ENCODE data around the gene ALCAM.

ALCAM gene

GRCh38 chr3:105435277-105435676 is 68.6 kb downstream of the ALCAM start:
- no peak for DNase-seq

- DNase-seq: no peak
These were observed 70.0 kb downstream of the ALCAM start for GRCh38 chr3:105436687-105437086.

- DNase-seq: no peak
These were observed 73.4 kb downstream of the ALCAM start for GRCh38 chr3:105440113-105440512.

GRCh38 chr3:105444725-105445124 is 78.0 kb downstream of the ALCAM start:
- DNase-seq: no peak

DNA sequence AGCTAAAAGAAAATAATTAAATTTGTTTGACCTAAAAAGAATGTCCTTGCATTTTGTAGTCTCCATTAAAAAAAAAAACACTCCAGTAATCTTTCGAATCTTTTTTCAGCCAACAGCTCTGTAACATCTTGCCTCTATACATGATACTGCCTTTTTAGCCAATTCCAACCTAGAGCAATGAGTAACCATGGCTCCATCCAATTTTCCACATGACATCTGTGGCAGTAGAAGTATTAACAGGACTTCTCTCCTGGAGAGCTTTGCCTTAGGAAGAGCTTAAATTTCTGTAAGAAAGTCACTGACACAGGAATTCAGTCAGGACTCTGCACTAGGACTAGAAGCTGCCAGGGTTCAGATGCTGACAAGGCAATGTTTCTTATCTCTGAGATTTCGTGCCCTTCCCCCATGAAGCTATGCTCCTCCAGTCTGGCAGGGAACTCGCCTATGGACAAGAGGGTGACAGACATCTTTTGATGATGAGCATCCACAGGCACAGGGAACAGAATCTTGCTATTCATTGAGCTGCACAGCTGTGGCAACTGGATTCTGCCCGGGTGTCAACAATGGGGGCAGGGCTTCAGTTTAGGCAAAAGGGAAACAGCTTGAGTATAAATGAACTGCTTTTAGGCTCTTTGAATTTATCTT is 81.8 kb downstream of the ALCAM start:
- no peak for DNase-seq

GRCh38 chr3:105449414-105449813 is 82.7 kb downstream of the ALCAM start:
- DNase-seq: no peak

GRCh38 chr3:105456017-105456416 is 89.3 kb downstream of the ALCAM start:
- DNase-seq: no peak

DNA sequence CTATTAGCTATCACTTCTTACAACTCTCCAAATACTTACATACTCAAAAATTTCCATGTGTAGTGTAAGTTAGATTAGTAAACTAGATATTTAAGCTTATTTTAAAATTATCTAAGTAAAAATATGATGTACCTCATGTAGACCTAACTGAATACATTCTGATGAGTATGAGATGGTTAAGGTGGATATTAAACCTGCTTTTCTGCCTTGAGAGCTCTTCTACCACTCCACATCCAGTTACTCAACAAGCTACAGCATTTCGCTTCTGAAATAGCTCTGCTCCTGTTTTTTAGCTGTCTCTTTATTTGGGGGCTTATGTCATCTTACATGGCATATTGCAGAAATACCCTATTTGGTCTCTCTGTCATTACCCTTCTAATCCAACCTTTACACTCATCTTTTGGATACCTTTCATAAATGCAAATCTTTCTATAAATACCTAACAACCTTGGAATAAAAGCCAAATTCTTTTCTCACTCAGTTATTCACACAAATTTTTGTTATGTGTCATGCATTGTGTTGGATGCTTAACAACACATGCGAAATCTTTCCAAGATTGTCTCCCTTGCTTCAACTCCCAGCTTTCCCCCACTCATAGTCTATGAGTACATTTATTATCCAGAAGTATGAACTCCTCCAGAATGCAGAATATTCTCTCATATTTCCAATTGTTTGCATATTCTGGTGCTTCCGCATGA is 92.0 kb downstream of the ALCAM start:
- DNase-seq: no peak

GRCh38 chr3:105459566-105460290 is 93.0 kb downstream of the ALCAM start:
- no peak for DNase-seq

DNA sequence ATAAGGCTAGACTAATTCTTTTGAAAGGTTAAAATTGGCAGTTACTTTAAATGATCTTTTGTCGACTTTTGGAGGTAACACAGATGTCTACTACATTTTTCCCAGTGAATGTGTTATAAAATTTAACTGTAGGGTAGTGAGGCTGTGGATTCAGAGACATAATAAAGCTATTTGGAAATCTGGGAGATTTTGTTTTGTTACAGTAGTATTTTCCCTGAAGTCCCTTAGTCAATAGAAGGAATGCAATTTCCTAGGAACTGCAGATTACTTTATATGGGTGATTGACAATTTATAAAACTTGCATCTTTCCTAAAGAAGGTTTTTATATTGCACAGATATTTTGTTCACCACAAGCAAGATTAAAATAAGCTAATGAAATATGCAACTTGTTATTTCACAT is 96.9 kb downstream of the ALCAM start:
- no peak for DNase-seq

DNA sequence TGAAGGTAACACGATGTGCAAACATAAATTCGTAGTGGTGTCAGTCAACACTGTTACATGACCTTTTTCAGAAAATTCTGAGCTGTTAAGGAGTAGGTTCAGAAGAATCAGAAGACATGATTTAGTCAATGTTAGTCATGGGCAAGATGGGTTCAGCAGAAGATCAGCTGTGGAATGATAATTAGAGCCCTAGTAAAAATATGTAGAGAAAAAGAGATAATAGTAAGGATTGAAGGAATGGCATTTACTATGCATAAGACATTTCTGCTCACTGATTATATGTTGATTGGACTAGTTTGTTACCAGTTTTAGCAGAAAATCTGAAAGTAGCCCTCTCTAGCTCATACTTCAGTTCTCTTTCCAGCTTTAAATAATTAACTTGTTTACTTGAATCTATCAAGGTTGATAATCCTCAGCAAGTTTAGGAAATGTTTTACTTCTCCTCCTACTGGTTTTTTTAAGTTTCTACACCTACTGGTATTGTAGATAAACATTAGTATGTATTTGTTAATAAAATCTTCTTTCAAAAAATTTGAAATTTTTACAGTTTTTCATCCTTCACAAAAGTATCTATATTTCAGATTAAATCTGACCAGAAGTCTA is 98.6 kb downstream of the ALCAM start:
- DNase-seq: no peak

DNA sequence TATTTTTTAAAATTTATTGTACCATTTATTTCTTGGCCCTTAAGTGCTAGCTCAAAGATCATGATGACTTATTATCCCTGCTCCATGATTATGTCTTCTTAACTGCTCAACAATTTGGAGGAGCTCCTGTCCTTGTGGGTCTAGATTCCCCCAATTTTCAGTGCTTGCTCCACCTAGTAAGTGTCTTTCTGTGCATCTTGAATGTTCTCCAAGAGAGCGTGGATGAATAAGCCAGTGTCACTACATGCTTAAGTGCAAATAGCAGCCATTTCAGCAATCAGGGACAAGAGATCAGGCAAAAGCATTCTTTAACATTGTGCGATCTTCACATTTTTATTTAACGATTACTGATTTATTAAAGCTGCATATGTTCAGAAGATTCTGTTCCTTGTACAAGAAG is 99.4 kb downstream of the ALCAM start:
- DNase-seq: no peak

DNA sequence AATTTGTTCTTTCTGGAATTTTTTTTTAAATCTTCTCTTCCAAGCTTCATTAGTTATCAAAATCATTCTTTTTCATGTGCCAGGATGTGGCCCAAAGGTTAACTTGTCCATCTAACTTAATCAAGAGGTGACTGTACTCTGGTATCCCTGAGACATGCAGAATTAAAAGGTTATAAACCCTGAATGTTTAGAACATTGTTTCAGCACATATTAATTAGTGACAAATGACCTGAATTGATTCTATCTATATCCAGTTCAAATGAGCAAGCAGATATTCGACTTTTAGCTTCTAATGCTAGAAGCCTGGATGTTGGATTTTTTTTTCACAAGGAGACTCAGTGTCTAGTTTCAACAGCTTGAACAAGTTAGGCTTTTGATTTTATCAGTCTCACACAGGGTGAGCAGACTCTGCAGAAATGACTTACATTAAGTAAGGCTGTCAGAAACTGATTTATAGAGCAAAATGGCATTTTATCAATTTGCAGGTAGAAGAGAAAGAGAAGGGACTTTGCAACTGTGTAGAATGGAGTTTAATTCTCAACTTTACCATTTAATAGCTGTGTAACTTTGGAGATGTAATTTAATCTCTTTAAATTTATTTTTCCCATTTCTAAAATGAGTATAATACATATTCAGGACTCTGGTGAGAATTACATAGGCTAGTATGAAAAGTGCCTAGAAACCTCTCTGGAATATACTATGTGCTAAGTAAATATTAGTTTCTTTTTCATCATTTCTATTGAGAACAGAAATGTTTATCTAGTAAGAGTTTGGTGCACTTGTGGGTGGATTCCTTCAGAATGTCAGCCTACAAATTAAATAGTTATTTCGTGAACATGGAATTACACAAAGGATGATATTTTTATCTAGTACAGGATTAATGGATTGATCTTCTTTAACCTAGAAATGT is 100.0 kb downstream of the ALCAM start:
- DNase-seq: no peak

- no peak for DNase-seq
These were observed 104.1 kb downstream of the ALCAM start for GRCh38 chr3:105470851-105471250.

GRCh38 chr3:105473521-105474223 is 107.0 kb downstream of the ALCAM start:
- no peak for DNase-seq

DNA sequence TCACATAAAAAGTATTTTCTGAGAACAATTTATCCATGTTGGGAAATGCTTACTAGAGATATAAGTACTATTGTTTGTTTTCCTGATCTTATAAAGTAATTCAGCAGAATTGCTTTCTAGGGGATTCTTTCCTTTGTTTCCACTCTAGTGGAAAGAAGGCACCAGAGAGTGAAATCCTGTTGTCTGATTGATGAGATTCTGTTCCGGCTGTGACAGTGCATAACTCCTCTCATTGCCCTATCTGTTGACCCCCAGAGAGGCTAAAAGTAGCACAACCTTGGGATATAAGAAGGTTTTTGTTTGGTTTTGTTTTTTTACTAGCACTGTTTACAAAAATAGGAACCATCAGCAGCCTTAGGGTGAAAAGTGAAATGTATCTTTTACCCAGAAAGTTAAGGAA is 114.1 kb downstream of the ALCAM start:
- no peak for DNase-seq

DNA sequence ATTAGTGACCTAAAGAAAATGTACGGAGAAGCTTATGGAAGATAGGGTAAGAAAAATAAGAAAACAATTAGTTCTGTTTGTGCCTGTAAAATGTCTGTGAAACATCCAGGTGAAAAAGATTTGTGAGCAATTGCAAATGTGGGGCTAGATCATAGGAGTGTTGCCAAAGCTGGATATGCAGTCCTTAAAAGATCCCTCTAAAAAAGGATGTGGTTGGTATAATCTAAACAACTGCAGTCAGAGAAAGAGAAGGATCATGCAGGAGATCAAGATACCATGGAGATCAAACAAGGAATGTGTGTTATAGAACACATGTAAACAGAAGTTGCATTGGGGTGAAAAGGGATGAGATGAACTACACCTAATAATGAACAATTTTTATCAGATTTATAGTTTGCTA is 116.8 kb downstream of the ALCAM start:
- no peak for DNase-seq

GRCh38 chr3:105490045-105490444 is 123.3 kb downstream of the ALCAM start:
- no peak for DNase-seq

DNA sequence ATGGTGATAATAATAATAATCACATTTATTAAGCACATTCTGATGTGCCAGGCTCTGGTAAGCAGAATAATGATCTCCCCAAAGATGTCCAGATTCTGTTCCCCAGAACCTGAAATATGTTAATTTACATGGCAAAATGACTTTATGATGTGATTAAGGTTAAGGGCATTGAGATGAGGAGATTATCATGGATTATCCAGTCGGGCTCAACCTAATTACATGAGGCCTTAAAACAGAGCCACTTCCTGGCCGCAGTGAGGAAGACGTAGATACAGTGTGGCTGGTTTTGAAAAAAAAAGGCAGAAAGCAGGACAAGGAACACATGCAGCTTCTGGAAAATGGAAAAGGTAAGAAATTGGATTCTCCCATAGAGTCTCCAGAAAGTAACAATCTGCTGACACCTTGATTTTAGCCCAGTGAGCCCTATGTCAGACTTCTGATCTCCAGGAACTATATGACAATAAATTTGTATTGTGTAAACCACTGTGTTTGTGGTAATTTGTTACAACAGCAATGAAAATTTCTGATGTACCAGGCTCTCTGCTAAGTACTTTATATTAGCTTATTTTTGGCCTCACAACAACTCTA is 126.7 kb downstream of the ALCAM start:
- no peak for DNase-seq

GRCh38 chr3:105495021-105495420 is 128.3 kb downstream of the ALCAM start:
- DNase-seq: no peak

DNA sequence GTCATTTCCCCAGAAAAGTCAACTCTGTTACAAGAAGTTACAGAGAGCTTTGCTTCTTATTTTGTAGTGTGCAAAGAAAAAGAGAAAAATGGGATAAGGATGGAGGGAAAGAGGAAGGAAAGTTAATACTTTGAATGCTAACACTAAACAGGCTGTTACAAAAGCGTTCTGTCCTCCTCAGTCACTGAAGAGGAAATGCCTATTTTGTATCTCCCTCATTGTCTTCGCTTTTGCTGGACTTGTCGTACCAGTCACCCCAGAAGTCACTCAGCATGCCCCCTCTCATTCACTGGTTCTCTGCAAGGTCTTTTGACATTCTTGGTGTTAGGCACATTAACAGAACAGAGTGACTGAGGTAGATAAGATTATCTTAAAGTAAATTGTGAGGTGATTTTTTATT is 129.6 kb downstream of the ALCAM start:
- DNase-seq: no peak

GRCh38 chr3:105497386-105497785 is 130.7 kb downstream of the ALCAM start:
- no peak for DNase-seq
